Testis (tissue), 2 donors: Measurements from ENCODE around the gene TMC1.

Experiments used
- POLR2A ChIP-seq: fragments of 450-650 bp; IDR thresholded peaks from one replicate; pipeline ENCODE4 v1.6.1; 2017; ENCODE audit warnings: antibody characterized with exemption, mild to moderate bottlenecking, moderate library complexity
- TF ChIP-seq, protein P1 (sequence below), 3 experiments: fragments of 450-650 bp in 2 of 3; fragments of 200-600 bp in 1 of 3; sonication (generic) in 1 of 3; IDR thresholded peaks; one replicate each; pipeline ENCODE4 v1.5.1; 2016 to 2019; ENCODE audit warnings: antibody characterized with exemption in 3 of 3, mild to moderate bottlenecking in 2 of 3, moderate library complexity in 1 of 3

DNA sequence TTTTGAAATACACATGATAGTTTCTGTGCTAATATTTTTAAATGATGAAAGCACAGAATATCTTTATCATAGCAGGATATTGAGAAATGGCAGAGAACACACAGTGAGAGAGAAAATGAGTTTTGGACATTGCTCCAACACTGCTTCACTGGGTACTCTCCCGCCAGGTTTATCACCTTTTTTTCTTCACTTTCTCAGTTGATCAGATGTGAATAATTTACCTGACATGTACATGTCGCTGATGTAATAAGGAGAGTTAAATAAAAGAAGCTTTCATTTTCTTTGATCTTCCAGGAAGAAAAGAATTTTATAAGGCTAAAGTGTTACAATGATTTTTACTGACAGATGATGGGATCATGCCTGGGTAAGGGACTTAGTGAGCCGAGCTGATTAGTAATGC lies 297.0 kb downstream of the TMC1 start:
- TF ChIP-seq POLR2A, result no peak
- TF ChIP-seq, protein P1, sequence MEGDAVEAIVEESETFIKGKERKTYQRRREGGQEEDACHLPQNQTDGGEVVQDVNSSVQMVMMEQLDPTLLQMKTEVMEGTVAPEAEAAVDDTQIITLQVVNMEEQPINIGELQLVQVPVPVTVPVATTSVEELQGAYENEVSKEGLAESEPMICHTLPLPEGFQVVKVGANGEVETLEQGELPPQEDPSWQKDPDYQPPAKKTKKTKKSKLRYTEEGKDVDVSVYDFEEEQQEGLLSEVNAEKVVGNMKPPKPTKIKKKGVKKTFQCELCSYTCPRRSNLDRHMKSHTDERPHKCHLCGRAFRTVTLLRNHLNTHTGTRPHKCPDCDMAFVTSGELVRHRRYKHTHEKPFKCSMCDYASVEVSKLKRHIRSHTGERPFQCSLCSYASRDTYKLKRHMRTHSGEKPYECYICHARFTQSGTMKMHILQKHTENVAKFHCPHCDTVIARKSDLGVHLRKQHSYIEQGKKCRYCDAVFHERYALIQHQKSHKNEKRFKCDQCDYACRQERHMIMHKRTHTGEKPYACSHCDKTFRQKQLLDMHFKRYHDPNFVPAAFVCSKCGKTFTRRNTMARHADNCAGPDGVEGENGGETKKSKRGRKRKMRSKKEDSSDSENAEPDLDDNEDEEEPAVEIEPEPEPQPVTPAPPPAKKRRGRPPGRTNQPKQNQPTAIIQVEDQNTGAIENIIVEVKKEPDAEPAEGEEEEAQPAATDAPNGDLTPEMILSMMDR (IDR thresholded peaks at IDR 0.05), result no peak
